A673 (cell line): Measurements from ENCODE around the gene ARHGAP35.

ENCODE experiments used
- EZH2 ChIP-seq: fragments of 200-600 bp; sonication (generic); IDR thresholded peaks from 2 replicates; pipeline ENCODE4 v1.6.1; 2017; ENCODE audit warnings: borderline replicate concordance, low read depth, mild to moderate bottlenecking, mixed read lengths, antibody characterized with exemption, low read length; ENCODE audit not compliant: poor library complexity, severe bottlenecking
- TF ChIP-seq, protein P1 (sequence below): fragments of 300-800, 200-600 bp; sonication (generic); conservative IDR thresholded peaks from 2 replicates; pipeline ENCODE4 v1.5.1; 2017; ENCODE audit warnings: low read depth, mild to moderate bottlenecking, antibody characterized with exemption, low read length, moderate library complexity, mixed read lengths

GRCh38 chr19:46834121-46834520, 26.7 kb upstream of the ARHGAP35 start:
- TF ChIP-seq, protein P1, sequence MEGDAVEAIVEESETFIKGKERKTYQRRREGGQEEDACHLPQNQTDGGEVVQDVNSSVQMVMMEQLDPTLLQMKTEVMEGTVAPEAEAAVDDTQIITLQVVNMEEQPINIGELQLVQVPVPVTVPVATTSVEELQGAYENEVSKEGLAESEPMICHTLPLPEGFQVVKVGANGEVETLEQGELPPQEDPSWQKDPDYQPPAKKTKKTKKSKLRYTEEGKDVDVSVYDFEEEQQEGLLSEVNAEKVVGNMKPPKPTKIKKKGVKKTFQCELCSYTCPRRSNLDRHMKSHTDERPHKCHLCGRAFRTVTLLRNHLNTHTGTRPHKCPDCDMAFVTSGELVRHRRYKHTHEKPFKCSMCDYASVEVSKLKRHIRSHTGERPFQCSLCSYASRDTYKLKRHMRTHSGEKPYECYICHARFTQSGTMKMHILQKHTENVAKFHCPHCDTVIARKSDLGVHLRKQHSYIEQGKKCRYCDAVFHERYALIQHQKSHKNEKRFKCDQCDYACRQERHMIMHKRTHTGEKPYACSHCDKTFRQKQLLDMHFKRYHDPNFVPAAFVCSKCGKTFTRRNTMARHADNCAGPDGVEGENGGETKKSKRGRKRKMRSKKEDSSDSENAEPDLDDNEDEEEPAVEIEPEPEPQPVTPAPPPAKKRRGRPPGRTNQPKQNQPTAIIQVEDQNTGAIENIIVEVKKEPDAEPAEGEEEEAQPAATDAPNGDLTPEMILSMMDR, result no peak
- TF ChIP-seq EZH2, result no peak
